Measurements from ENCODE around the gene SLX4IP. TPM values are rescaled to one million over a fixed set of nuclear protein-coding genes. Genes with fewer than 3 reads are reported as not detected.

Gene SLX4IP
- total RNA-seq, 1 donor from 2014 or later, result 3.1 TPM

DNA sequence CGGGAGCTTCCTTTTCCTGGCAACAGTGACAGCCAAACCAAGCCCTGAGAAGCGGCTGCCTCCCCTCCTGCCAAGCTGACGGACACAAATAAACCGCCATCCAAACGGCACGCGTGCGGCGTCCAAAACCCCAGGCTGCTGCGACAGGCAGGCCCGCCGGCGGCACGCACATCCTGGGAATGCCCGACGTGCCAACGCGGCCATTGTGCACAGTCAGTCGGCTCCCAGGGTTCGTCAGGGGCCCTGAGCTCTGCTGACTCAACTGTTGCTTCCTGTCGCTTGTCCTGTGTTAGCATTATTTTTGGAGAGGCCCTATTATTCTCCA, 231.9 kb downstream of the SLX4IP start:
- Histone ChIP-seq H3K27me3 (ENCODE audit: low read depth) (no peaks in the 10 kb centered on the region), H3K9me3 (replicated peaks) (no peaks in the 10 kb centered on the region), H3K27ac (replicated peaks) (peak overlapping the region; percentile 73), H3K36me3 (peaks cover 48% of the 10 kb centered on the region), H3K4me3 (peak overlapping the region; percentile 94), H3K4me1 (peaks cover 98% of the 10 kb centered on the region)
- TF ChIP-seq, protein P1, sequence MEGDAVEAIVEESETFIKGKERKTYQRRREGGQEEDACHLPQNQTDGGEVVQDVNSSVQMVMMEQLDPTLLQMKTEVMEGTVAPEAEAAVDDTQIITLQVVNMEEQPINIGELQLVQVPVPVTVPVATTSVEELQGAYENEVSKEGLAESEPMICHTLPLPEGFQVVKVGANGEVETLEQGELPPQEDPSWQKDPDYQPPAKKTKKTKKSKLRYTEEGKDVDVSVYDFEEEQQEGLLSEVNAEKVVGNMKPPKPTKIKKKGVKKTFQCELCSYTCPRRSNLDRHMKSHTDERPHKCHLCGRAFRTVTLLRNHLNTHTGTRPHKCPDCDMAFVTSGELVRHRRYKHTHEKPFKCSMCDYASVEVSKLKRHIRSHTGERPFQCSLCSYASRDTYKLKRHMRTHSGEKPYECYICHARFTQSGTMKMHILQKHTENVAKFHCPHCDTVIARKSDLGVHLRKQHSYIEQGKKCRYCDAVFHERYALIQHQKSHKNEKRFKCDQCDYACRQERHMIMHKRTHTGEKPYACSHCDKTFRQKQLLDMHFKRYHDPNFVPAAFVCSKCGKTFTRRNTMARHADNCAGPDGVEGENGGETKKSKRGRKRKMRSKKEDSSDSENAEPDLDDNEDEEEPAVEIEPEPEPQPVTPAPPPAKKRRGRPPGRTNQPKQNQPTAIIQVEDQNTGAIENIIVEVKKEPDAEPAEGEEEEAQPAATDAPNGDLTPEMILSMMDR (IDR thresholded peaks at IDR 0.05; ENCODE audit: borderline replicate concordance), result no peak
- intact Hi-C loops (cut with micrococcal nuclease), result no loop called here
- no peak for DNase-seq

DNA sequence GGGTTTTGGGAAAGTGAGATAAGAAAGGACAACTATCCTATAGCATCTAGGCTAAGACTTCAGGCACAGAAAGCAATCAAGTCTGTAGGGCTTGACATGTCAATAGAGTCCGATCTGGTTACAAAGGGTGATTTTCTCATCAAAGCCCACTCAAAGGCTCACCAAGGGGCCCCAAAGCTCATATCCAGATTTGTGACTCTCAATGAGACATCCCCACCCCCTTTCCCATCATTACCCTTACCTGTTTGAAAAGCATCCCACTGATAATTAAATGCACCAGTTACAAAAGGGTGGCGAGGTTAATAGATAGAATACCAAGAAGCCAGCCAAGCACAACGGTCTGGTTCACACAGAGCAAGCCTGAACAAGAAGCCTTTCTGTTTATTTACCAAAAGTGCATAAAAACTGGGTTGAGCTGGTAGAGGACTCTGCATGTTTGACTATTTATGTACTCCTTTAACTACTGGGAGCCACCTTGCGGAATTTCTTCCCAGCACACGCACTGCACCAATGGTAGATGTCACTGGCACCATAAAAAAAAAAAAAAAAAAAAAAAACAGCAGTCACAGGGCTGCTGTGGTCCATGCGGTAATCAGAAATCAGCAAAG, 232.6 kb downstream of the SLX4IP start:
- peak overlapping the region; percentile 94 for H3K4me3 ChIP-seq
- no peaks in the 10 kb centered on the region for H3K9me3 ChIP-seq (replicated peaks)
- peak overlapping the region; percentile 73 for H3K27ac ChIP-seq (replicated peaks)
- intact Hi-C loops (cut with micrococcal nuclease), result no loop called here
- no peaks in the 10 kb centered on the region for H3K27me3 ChIP-seq (ENCODE audit: low read depth)
- H3K36me3 ChIP-seq, result peaks cover 41% of the 10 kb centered on the region
- peaks cover 98% of the 10 kb centered on the region for H3K4me1 ChIP-seq
- TF ChIP-seq, protein P1 (IDR thresholded peaks at IDR 0.05; ENCODE audit: borderline replicate concordance), result no peak
- DNase-seq, result no peak

DNA sequence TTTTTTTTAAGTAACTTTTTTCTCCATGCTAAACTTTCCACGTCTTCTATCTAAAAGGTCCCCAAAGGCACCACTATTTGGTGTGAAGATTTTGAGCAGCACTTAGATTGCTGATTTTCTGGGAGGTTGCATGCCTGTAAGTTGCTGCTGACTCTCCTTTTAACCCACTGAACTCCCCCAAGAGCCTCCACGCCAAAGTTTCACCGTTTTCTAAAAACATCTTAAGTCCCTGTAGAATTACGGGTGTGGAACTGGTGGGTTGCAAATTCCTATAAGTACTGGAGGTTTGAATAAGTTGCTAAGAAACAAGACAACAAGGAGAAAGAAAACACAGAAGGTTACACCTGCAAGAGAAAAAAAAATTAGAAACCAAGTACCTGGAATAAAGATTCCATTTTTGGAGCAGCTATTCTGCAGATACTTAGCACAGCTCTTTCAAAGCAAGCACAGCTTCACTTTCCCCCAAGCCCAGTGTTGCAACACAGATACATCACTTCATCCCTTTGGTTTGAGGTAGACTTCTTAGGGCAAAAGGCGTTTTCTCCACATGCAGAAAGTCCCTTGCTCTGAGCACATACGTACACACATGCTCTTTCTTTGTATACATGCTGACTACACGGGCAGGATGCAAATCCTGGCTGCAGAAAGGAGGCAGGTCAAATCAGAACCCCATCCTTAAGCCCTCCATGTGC, 233.7 kb downstream of the SLX4IP start:
- Histone ChIP-seq H3K4me1 (peaks cover 96% of the 10 kb centered on the region), H3K27ac (replicated peaks) (peak overlapping the region; percentile 99), H3K9me3 (replicated peaks) (no peaks in the 10 kb centered on the region), H3K36me3 (peaks cover 30% of the 10 kb centered on the region), H3K4me3 (peak overlapping the region; percentile 94), H3K27me3 (ENCODE audit: low read depth) (no peaks in the 10 kb centered on the region)
- intact Hi-C loops (cut with micrococcal nuclease), result no loop called here
- TF ChIP-seq, protein P1 (IDR thresholded peaks at IDR 0.05; ENCODE audit: borderline replicate concordance), result no peak
- no peak for DNase-seq

DNA sequence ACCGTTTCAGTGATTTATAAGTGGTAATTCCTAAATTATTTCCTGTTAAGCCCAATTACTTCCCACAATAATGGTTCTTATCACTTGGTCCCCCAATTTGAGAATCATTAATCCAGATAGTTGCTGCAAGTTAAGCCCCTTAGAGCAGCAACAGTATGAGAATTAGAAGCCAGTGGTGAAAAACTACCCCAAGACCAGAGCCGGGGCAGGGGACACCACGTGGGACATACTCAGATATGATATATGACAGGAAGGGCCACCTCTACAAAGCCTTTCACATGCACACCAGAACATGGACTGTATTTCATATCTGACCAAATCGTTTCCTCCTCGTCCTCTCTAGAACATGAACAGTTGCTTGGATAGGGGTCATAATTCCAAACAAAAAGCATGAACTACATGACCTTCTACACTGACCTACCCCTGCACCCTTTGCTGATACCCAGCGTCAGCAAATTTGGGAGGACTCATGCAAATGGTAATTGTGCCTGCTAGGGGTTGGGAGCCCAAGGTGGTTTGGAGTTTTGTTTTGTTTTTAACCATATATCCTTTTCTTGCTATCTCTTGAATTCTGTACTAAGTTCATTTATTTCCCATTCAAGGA, 234.8 kb downstream of the SLX4IP start:
- Histone ChIP-seq H3K4me3 (peak overlapping the region; percentile 94), H3K4me1 (peaks cover 97% of the 10 kb centered on the region), H3K36me3 (peaks cover 29% of the 10 kb centered on the region), H3K9me3 (replicated peaks) (no peaks in the 10 kb centered on the region), H3K27ac (replicated peaks) (peak overlapping the region; percentile 99), H3K27me3 (ENCODE audit: low read depth) (no peaks in the 10 kb centered on the region)
- intact Hi-C loops (cut with micrococcal nuclease), result no loop called here
- no peak for DNase-seq
- TF ChIP-seq, protein P1 (IDR thresholded peaks at IDR 0.05; ENCODE audit: borderline replicate concordance), result no peak

DNA sequence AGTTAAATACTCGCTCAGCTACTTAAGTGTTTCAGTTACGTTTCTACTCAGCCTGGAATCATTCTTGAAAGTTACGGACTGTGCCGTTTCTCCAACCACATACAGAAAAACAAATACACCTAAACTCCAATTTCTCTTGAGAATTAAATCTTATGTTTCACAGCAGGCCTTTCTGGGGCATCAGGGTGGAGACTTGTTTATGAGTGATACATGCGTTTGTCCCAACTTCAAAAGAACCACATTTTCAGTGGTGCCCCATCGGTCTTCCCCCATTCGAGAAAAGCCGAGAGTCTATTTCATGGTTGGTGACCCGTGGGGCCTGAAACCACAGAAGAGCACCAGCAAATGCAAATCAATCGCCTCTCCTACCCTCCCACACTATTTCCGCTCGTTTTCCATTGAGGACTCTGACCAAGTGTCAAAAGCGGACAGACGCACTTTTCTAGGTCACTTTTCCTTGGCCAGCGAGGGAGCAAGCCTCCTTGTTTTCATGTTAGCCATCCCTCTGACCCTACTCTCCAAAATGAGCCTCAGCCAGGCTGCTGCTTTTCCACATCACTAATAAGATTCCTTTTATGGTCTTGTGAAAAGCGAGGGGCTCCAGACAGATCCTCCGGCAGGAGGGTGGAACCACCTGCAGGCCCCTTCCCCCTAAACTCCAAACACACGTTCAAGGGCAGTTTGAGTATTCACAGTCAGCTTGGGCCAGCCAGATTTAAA, 235.6 kb downstream of the SLX4IP start:
- TF ChIP-seq, protein P1 (IDR thresholded peaks at IDR 0.05; ENCODE audit: borderline replicate concordance), result no peak
- H3K27ac ChIP-seq (replicated peaks), result peak overlapping the region; percentile 99
- DNase-seq, result no peak
- H3K36me3 ChIP-seq, result peaks cover 29% of the 10 kb centered on the region
- H3K27me3 ChIP-seq (ENCODE audit: low read depth), result no peaks in the 10 kb centered on the region
- peak overlapping the region; percentile 94 for H3K4me3 ChIP-seq
- peaks cover 97% of the 10 kb centered on the region for H3K4me1 ChIP-seq
- no peaks in the 10 kb centered on the region for H3K9me3 ChIP-seq (replicated peaks)
- intact Hi-C loops (cut with micrococcal nuclease), result no loop called here

All from left ventricle myocardium inferior (tissue), 1 donor.